SK-N-SH (cell line): ENCODE results near the gene TNFSF11. TPM values are rescaled to one million over a fixed set of nuclear protein-coding genes. Genes with fewer than 3 reads are reported as not detected.

Source experiments
- CTCF ChIA-PET: fragments of 300-600, 350-600 bp; formaldehyde crosslinking; extraction: SDS; loops from one replicate; lab custom pipeline; 2021; lab: Yijun Ruan, JAX
- POLR2A ChIA-PET: fragments of 350-600 bp; sonication (Branson Sonifier 250); formaldehyde crosslinking; extraction: SDS; loops from one replicate; lab custom pipeline; 2020; ENCODE audit warnings: antibody characterized with exemption, inconsistent platforms; lab: Yijun Ruan, JAX
- DNase-seq: peaks from one replicate; pipeline ENCODE4 v3.0.0; 2012
- H2AFZ ChIP-seq: fragments of 200-600 bp; sonication (generic); 2 replicates; pipeline ENCODE4 v1.8.1; 2016; ENCODE audit warnings: antibody characterized with exemption, mild to moderate bottlenecking, low read depth
- H3F3A ChIP-seq: fragments of 200-600 bp; sonication (generic); replicated peaks from 2 replicates; pipeline ENCODE3; 2016; ENCODE audit warnings: antibody characterized with exemption, mild to moderate bottlenecking; ENCODE audit not compliant: insufficient read depth
- H3K27ac ChIP-seq, 2 experiments: fragments of 200-500 bp in 1 of 2; fragments of 200-600 bp in 1 of 2; sonication (Bioruptor generic) in 1 of 2; sonication (generic), shearing (Covaris generic) in 1 of 2; 2 replicates each; pipeline versions ENCODE4 v1.5.1 to v1.6.1; 2014 to 2016; ENCODE audit warnings: low read depth in 2 of 2, inconsistent platforms in 1 of 2, low read length in 1 of 2, mild to moderate bottlenecking in 1 of 2, mixed read lengths in 1 of 2
- H3K27me3 ChIP-seq: fragments of 200-600 bp; sonication (generic), shearing (Covaris generic); 2 replicates; pipeline ENCODE4 v1.6.1; 2016; ENCODE audit warnings: mixed run types; ENCODE audit not compliant: insufficient read depth
- H3K36me3 ChIP-seq, 2 experiments: fragments of 200-500 bp in 1 of 2; fragments of 200-600 bp in 1 of 2; sonication (Bioruptor generic) in 1 of 2; sonication (generic) in 1 of 2; replicated peaks in 1 of 2; 2 replicates each; pipeline versions ENCODE3 to v1.5.1; 2014 to 2016; ENCODE audit warnings: low read length in 1 of 2, mild to moderate bottlenecking in 1 of 2; ENCODE audit not compliant: insufficient read depth in 2 of 2, control insufficient read depth in 1 of 2
- H3K4me1 ChIP-seq, 2 experiments: fragments of 200-500 bp in 1 of 2; fragments of 200-600 bp in 1 of 2; sonication (Bioruptor generic) in 1 of 2; sonication (generic), shearing (Covaris generic) in 1 of 2; 2 replicates each; pipeline versions ENCODE4 v1.5.1 to v1.6.1; 2014 to 2016; ENCODE audit warnings: low read depth in 1 of 2, low read length in 1 of 2, mixed run types in 1 of 2; ENCODE audit not compliant: insufficient read depth in 2 of 2, control insufficient read depth in 1 of 2
- H3K4me2 ChIP-seq: fragments of 200-600 bp; sonication (generic), shearing (Covaris generic); 2 replicates; pipeline ENCODE4 v1.6.1; 2017; ENCODE audit warnings: mixed run types
- H3K4me3 ChIP-seq, 2 experiments: fragments of 200-500 bp in 1 of 2; fragments of 200-600 bp in 1 of 2; sonication (Bioruptor generic) in 1 of 2; sonication (generic), shearing (Covaris generic) in 1 of 2; 2 replicates each; pipeline versions ENCODE4 v1.5.1 to v1.8.1; 2014 to 2016; ENCODE audit warnings: low read depth in 2 of 2, inconsistent platforms in 1 of 2, low read length in 1 of 2, mild to moderate bottlenecking in 1 of 2, mixed read lengths in 1 of 2, moderate library complexity in 1 of 2
- H3K79me2 ChIP-seq: fragments of 200-600 bp; sonication (generic); 2 replicates; pipeline ENCODE4 v1.8.1; 2017; ENCODE audit warnings: mild to moderate bottlenecking; ENCODE audit not compliant: insufficient read depth
- H3K9ac ChIP-seq: fragments of 200-600 bp; sonication (generic); 2 replicates; pipeline ENCODE4 v1.6.1; 2017; ENCODE audit warnings: mixed run types
- H3K9me2 ChIP-seq: fragments of 200-600 bp; sonication (generic); 2 replicates; pipeline ENCODE4 v1.6.1; 2017; ENCODE audit warnings: mixed run types
- H3K9me3 ChIP-seq: fragments of 200-600 bp; sonication (generic); 2 replicates; pipeline ENCODE4 v1.6.1; 2017; ENCODE audit warnings: mixed run types, mild to moderate bottlenecking, moderate library complexity
- H4K20me1 ChIP-seq: fragments of 200-600 bp; sonication (generic); 2 replicates; pipeline ENCODE4 v1.6.1; 2017; ENCODE audit warnings: mild to moderate bottlenecking, mixed run types; ENCODE audit not compliant: insufficient read depth
- FOSL2 ChIP-seq: IDR thresholded peaks from 2 replicates; pipeline ENCODE4 v1.4.0; 2012; ENCODE audit warnings: low read depth, mild to moderate bottlenecking, moderate library complexity, borderline replicate concordance
- FOXJ3 ChIP-seq: sonication (generic); formaldehyde crosslinking; IDR thresholded peaks from 2 replicates; pipeline ENCODE4 v1.5.1; 2020; ENCODE audit warnings: mild to moderate bottlenecking, missing genetic modification reagents
- GABPA ChIP-seq: IDR thresholded peaks from 2 replicates; pipeline ENCODE4 v1.4.0; 2012; ENCODE audit warnings: low read depth, mild to moderate bottlenecking
- GATA2 ChIP-seq: sonication (generic); formaldehyde crosslinking; IDR thresholded peaks from 2 replicates; pipeline ENCODE4 v1.5.0; 2020; ENCODE audit warnings: mild to moderate bottlenecking, missing genetic modification reagents
- JUND ChIP-seq: IDR thresholded peaks from 2 replicates; pipeline ENCODE4 v1.4.0; 2012
- MEF2A ChIP-seq: IDR thresholded peaks from 2 replicates; pipeline ENCODE4 v1.4.0; 2012; ENCODE audit warnings: low read depth, borderline replicate concordance
- MXI1 ChIP-seq: IDR thresholded peaks from 2 replicates; pipeline ENCODE4 v1.6.1; 2012; ENCODE audit warnings: mild to moderate bottlenecking, low read depth, low read length, improper control_type of control experiment
- NFIC ChIP-seq: IDR thresholded peaks from 2 replicates; pipeline ENCODE4 v1.4.0; 2012; ENCODE audit warnings: borderline replicate concordance
- PBX3 ChIP-seq: IDR thresholded peaks from 2 replicates; pipeline ENCODE4; 2012
- POLR2AphosphoS5 ChIP-seq: IDR thresholded peaks from 2 replicates; pipeline ENCODE4 v1.6.1; 2012; ENCODE audit warnings: low read depth, low read length
- RAD21 ChIP-seq: IDR thresholded peaks from 2 replicates; pipeline ENCODE4 v1.6.1; 2012; ENCODE audit warnings: mild to moderate bottlenecking, low read length
- RCOR1 ChIP-seq: fragments of 150-350 bp; IDR thresholded peaks from 2 replicates; pipeline ENCODE4 v1.6.1; 2017; ENCODE audit warnings: antibody characterized with exemption, low read length
- SIN3A ChIP-seq: IDR thresholded peaks from 2 replicates; pipeline ENCODE4 v1.6.1; 2012; ENCODE audit warnings: low read depth, mild to moderate bottlenecking, low read length, moderate library complexity, borderline replicate concordance
- TAF1 ChIP-seq: IDR thresholded peaks from 2 replicates; pipeline ENCODE4 v1.6.1; 2012; ENCODE audit warnings: low read depth, mild to moderate bottlenecking, low read length, moderate library complexity, borderline replicate concordance
- YY1 ChIP-seq: IDR thresholded peaks from 2 replicates; pipeline ENCODE4 v1.4.0; 2012; ENCODE audit warnings: low read depth, mild to moderate bottlenecking
- WGBS: methylation state at CpG from one replicate; pipeline ENCODE4 v1.1.6; 2017; ENCODE audit warnings: low lambda C conversion rate; 5-methylcytosine and 5-hydroxymethylcytosine counted together
- polyA plus RNA-seq, 3 experiments: library from polyadenylated mRNA; depleted of rRNA; stranded (reverse); fragments of >200 nt; gene quantifications; 2 replicates each; pipeline ENCODE4 v1.2.3, GENCODE V29; 2012
- TF ChIP-seq, protein P1 (sequence below): IDR thresholded peaks from 2 replicates; pipeline ENCODE4 v1.4.0; 2012; ENCODE audit warnings: low read depth, borderline replicate concordance
- TF ChIP-seq, protein P2 (sequence below): fragments of 200-600 bp; sonication (generic); IDR thresholded peaks from 2 replicates; pipeline ENCODE4 v1.6.1; 2017; ENCODE audit warnings: antibody characterized with exemption, mild to moderate bottlenecking, moderate library complexity
- TF ChIP-seq, protein P3 (sequence below): IDR thresholded peaks from 2 replicates; pipeline ENCODE4 v1.4.0; 2012; ENCODE audit warnings: low read depth, borderline replicate concordance

The TNFSF11 gene
- polyA plus RNA-seq, 1 of the 3 experiments (the other 2 are of a cell fraction) = not detected

DNA sequence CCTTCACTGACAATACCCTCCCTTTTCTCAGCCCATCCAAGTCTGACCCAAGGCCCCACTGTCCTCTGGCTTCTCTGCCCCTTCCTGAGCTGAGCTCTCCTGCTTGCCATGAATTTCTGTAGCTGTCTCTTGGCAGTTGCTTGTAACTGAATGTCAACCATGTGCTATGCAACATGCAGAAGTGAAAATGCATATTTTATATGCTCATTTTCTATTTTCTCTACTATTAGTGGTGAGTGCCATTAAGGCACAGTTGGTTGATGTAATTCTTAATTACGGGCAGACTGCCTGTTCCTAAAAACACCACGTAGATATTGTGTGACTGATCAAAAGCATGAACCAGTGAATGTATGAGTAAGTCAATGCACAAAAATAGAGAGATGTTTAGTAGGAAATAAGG lies 29.6 kb downstream of the TNFSF11 start:
- H3K9me2 ChIP-seq = no peaks in the 10 kb centered on the region
- H3K4me2 ChIP-seq = no peak overlapping the region
- no peaks in the 10 kb centered on the region for H3K4me1 ChIP-seq
- no peaks in the 10 kb centered on the region for H3K36me3 ChIP-seq
- no peaks in the 10 kb centered on the region for H4K20me1 ChIP-seq
- no peaks in the 10 kb centered on the region for H3K9me3 ChIP-seq
- TF ChIP-seq POLR2AphosphoS5 = no peak
- TF ChIP-seq MXI1 = no peak
- TF ChIP-seq, protein P1, sequence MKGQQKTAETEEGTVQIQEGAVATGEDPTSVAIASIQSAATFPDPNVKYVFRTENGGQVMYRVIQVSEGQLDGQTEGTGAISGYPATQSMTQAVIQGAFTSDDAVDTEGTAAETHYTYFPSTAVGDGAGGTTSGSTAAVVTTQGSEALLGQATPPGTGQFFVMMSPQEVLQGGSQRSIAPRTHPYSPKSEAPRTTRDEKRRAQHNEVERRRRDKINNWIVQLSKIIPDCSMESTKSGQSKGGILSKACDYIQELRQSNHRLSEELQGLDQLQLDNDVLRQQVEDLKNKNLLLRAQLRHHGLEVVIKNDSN = no peak
- no peak for TF ChIP-seq NFIC
- TF ChIP-seq JUND = no peak
- TF ChIP-seq GATA2 (CRISPR knock-in tag) = no peak
- no peak for TF ChIP-seq FOXJ3 (CRISPR knock-in tag)
- TF ChIP-seq FOSL2 = no peak
- no peak for TF ChIP-seq PBX3
- TF ChIP-seq TAF1 = no peak
- TF ChIP-seq GABPA = no peak
- no peak overlapping the region for H3K27ac ChIP-seq
- DNase-seq = no peak
- H3K27me3 ChIP-seq = no peaks in the 10 kb centered on the region
- POLR2A ChIA-PET = no interaction called here
- no peak overlapping the region for H3K9ac ChIP-seq
- no peak overlapping the region for H2AFZ ChIP-seq
- CTCF ChIA-PET = interaction anchor here (1.3 kb wide), 1 partner anchor 13 kb away, joined by 4 read pairs; no protein-coding TSS in a partner anchor
- H3K79me2 ChIP-seq = no peaks in the 10 kb centered on the region
- peaks cover 9% of the 10 kb centered on the region for H3F3A ChIP-seq
- WGBS = 62% methylated on average over 2 of the region's 2 CpGs
- no peak overlapping the region for H3K4me3 ChIP-seq

DNA sequence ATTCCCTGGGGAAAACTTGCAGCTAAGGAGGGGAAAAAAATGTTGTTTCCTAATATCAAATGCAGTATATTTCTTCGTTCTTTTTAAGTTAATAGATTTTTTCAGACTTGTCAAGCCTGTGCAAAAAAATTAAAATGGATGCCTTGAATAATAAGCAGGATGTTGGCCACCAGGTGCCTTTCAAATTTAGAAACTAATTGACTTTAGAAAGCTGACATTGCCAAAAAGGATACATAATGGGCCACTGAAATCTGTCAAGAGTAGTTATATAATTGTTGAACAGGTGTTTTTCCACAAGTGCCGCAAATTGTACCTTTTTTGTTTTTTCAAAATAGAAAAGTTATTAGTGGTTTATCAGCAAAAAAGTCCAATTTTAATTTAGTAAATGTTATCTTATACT lies 33.6 kb downstream of the TNFSF11 start:
- H3K27me3 ChIP-seq = no peaks in the 10 kb centered on the region
- no peaks in the 10 kb centered on the region for H3K79me2 ChIP-seq
- H4K20me1 ChIP-seq = no peaks in the 10 kb centered on the region
- H3K27ac ChIP-seq = no peak overlapping the region
- DNase-seq = no peak
- ChIA-PET POLR2A (no interaction called here), CTCF (interaction anchor here (1.2 kb wide), 1 partner anchor 12 kb away, joined by 3 read pairs; no protein-coding TSS in a partner anchor)
- H2AFZ ChIP-seq = no peak overlapping the region
- no peaks in the 10 kb centered on the region for H3K36me3 ChIP-seq
- 51% methylated on average over 2 of the region's 2 CpGs for WGBS
- H3K9me2 ChIP-seq = no peaks in the 10 kb centered on the region
- TF ChIP-seq MEF2A (no peak), RCOR1 (no peak), FOSL2 (no peak), RAD21 (no peak), GABPA (no peak), PBX3 (no peak), GATA2 (CRISPR knock-in tag) (no peak), NFIC (no peak), SIN3A (no peak), YY1 (no peak), TAF1 (no peak)
- TF ChIP-seq, protein P2, sequence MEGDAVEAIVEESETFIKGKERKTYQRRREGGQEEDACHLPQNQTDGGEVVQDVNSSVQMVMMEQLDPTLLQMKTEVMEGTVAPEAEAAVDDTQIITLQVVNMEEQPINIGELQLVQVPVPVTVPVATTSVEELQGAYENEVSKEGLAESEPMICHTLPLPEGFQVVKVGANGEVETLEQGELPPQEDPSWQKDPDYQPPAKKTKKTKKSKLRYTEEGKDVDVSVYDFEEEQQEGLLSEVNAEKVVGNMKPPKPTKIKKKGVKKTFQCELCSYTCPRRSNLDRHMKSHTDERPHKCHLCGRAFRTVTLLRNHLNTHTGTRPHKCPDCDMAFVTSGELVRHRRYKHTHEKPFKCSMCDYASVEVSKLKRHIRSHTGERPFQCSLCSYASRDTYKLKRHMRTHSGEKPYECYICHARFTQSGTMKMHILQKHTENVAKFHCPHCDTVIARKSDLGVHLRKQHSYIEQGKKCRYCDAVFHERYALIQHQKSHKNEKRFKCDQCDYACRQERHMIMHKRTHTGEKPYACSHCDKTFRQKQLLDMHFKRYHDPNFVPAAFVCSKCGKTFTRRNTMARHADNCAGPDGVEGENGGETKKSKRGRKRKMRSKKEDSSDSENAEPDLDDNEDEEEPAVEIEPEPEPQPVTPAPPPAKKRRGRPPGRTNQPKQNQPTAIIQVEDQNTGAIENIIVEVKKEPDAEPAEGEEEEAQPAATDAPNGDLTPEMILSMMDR = no peak
- TF ChIP-seq, protein P3, sequence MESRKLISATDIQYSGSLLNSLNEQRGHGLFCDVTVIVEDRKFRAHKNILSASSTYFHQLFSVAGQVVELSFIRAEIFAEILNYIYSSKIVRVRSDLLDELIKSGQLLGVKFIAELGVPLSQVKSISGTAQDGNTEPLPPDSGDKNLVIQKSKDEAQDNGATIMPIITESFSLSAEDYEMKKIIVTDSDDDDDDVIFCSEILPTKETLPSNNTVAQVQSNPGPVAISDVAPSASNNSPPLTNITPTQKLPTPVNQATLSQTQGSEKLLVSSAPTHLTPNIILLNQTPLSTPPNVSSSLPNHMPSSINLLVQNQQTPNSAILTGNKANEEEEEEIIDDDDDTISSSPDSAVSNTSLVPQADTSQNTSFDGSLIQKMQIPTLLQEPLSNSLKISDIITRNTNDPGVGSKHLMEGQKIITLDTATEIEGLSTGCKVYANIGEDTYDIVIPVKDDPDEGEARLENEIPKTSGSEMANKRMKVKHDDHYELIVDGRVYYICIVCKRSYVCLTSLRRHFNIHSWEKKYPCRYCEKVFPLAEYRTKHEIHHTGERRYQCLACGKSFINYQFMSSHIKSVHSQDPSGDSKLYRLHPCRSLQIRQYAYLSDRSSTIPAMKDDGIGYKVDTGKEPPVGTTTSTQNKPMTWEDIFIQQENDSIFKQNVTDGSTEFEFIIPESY = no peak
- TF ChIP-seq, protein P1 = no peak
- no peak overlapping the region for H3K4me3 ChIP-seq
- no peaks in the 10 kb centered on the region for H3K9me3 ChIP-seq
- peaks cover 0 to 2% of the 10 kb centered on the region in 2 experiments; a peak in 1 of 4 replicates for H3K4me1 ChIP-seq
- H3F3A ChIP-seq = no peaks in the 10 kb centered on the region
- no peak overlapping the region for H3K4me2 ChIP-seq
- no peak overlapping the region for H3K9ac ChIP-seq
